ENCODE results near the gene EYA2.

The EYA2 gene

GRCh38 chr20:47048054-47048453 lies 153.4 kb downstream of the EYA2 start:
- H3K4me1 ChIP-seq (ENCODE audit: low read depth, poor library complexity, severe bottlenecking), result no peaks in the 10 kb centered on the region
- no peak overlapping the region for H3K4me3 ChIP-seq (IDR thresholded peaks at IDR 0.05; ENCODE audit: insufficient read depth, low read depth, low read length)
- no peaks in the 10 kb centered on the region for H3K27me3 ChIP-seq (ENCODE audit: insufficient read depth, low read depth)
- no peak overlapping the region for H2AFZ ChIP-seq (ENCODE audit: low read depth)
- no peaks in the 10 kb centered on the region; the same call in 1 of the 2 replicates for H3K36me3 ChIP-seq (ENCODE audit: insufficient read depth)
- H3K79me2 ChIP-seq (ENCODE audit: insufficient read depth, low read depth), result no peaks in the 10 kb centered on the region; the same call in 1 of the 2 replicates
- no peaks in the 10 kb centered on the region for H4K20me1 ChIP-seq (ENCODE audit: insufficient read depth)
- H3K4me2 ChIP-seq, result no peak overlapping the region
- H3K27ac ChIP-seq, result no peak overlapping the region
- no peak overlapping the region for H3K9ac ChIP-seq
- no peak for TF ChIP-seq CTCF (conservative IDR thresholded peaks at IDR 0.05; ENCODE audit: low read depth, low read length)

- no peaks in the 10 kb centered on the region for H3K27me3 ChIP-seq (ENCODE audit: insufficient read depth, low read depth)
- no peak for TF ChIP-seq CTCF (conservative IDR thresholded peaks at IDR 0.05; ENCODE audit: low read depth, low read length)
- no peak overlapping the region for H2AFZ ChIP-seq (ENCODE audit: low read depth)
- no peaks in the 10 kb centered on the region; the same call in 1 of the 2 replicates for H3K79me2 ChIP-seq (ENCODE audit: insufficient read depth, low read depth)
- no peaks in the 10 kb centered on the region for H4K20me1 ChIP-seq (ENCODE audit: insufficient read depth)
- no peak overlapping the region for H3K4me2 ChIP-seq
- H3K4me1 ChIP-seq (ENCODE audit: low read depth, poor library complexity, severe bottlenecking), result no peaks in the 10 kb centered on the region
- no peaks in the 10 kb centered on the region; the same call in 1 of the 2 replicates for H3K36me3 ChIP-seq (ENCODE audit: insufficient read depth)
- H3K9ac ChIP-seq, result no peak overlapping the region
- H3K4me3 ChIP-seq (IDR thresholded peaks at IDR 0.05; ENCODE audit: insufficient read depth, low read depth, low read length), result no peak overlapping the region
- H3K27ac ChIP-seq, result no peak overlapping the region
Measured at GRCh38 chr20:47049771-47050170, 155.1 kb downstream of the EYA2 start.

- no peaks in the 10 kb centered on the region for H3K36me3 ChIP-seq (ENCODE audit: insufficient read depth)
- H3K4me1 ChIP-seq (ENCODE audit: low read depth, poor library complexity, severe bottlenecking), result no peaks in the 10 kb centered on the region
- no peak overlapping the region for H3K9ac ChIP-seq
- no peaks in the 10 kb centered on the region; the same call in 1 of the 2 replicates for H3K79me2 ChIP-seq (ENCODE audit: insufficient read depth, low read depth)
- no peak overlapping the region for H3K4me3 ChIP-seq (IDR thresholded peaks at IDR 0.05; ENCODE audit: insufficient read depth, low read depth, low read length)
- H2AFZ ChIP-seq (ENCODE audit: low read depth), result no peak overlapping the region
- H3K4me2 ChIP-seq, result no peak overlapping the region
- TF ChIP-seq CTCF (conservative IDR thresholded peaks at IDR 0.05; ENCODE audit: low read depth, low read length), result no peak
- H3K27me3 ChIP-seq (ENCODE audit: insufficient read depth, low read depth), result no peaks in the 10 kb centered on the region
- H3K27ac ChIP-seq, result no peak overlapping the region
- no peaks in the 10 kb centered on the region for H4K20me1 ChIP-seq (ENCODE audit: insufficient read depth)
Measured at GRCh38 chr20:47050996-47051395, 156.4 kb downstream of the EYA2 start.

- no peaks in the 10 kb centered on the region for H3K27me3 ChIP-seq (ENCODE audit: insufficient read depth, low read depth)
- no peak overlapping the region for H3K27ac ChIP-seq
- no peak overlapping the region for H3K9ac ChIP-seq
- no peaks in the 10 kb centered on the region for H4K20me1 ChIP-seq (ENCODE audit: insufficient read depth)
- no peak overlapping the region for H2AFZ ChIP-seq (ENCODE audit: low read depth)
- H3K4me3 ChIP-seq (IDR thresholded peaks at IDR 0.05; ENCODE audit: insufficient read depth, low read depth, low read length), result no peak overlapping the region
- H3K4me1 ChIP-seq (ENCODE audit: low read depth, poor library complexity, severe bottlenecking), result no peaks in the 10 kb centered on the region
- no peak overlapping the region for H3K4me2 ChIP-seq
- no peaks in the 10 kb centered on the region; the same call in 1 of the 2 replicates for H3K79me2 ChIP-seq (ENCODE audit: insufficient read depth, low read depth)
- TF ChIP-seq CTCF (conservative IDR thresholded peaks at IDR 0.05; ENCODE audit: low read depth, low read length), result no peak
- H3K36me3 ChIP-seq (ENCODE audit: insufficient read depth), result no peaks in the 10 kb centered on the region
Measured at GRCh38 chr20:47051936-47052526, 157.4 kb downstream of the EYA2 start.

Measured in KMS-11 (cell line).